NT2/D1 (cell line): ENCODE data around the gene ULK1.

Source experiments
- SUZ12 ChIP-seq: IDR thresholded peaks from 2 replicates; pipeline ENCODE4 v1.6.1; 2011; ENCODE audit not compliant: insufficient read length, insufficient read depth; ENCODE audit errors: extremely low read depth
- YY1 ChIP-seq: IDR thresholded peaks from 2 replicates; pipeline ENCODE4 v1.6.1; 2011; ENCODE audit not compliant: insufficient read length, insufficient read depth
- ZNF274 ChIP-seq: IDR thresholded peaks from 2 replicates; pipeline ENCODE4 v1.6.1; 2011; ENCODE audit warnings: mild to moderate bottlenecking, low read depth, low read length

DNA sequence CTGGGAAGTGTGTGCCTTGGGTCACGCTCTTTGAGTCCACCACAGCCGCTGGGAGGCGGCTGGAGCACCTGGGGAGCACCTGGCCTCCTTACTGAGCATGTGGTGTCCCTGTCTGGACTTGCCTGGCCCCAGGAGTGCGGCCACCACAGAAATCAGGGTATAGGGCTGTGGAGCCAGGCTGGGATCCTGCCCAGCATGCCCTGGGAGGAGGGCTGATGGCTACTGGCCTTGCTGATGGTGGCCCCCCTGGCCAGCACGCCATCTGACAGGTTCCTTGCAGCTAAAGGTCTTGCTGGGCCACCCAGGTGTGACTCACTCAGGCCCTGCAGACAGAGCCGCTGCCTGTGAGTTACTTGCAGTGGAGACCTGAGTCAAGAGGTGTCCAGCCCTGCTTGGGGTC, 6.0 kb downstream of the ULK1 start:
- TF ChIP-seq YY1 (no peak), ZNF274 (no peak), SUZ12 (no peak)
